ENCODE data around the gene APH1B.
"Not testable (repeated sequence)": the region's sequence is repeated elsewhere in the genome, so short reads cannot be mapped to it uniquely, and the experiment has no call there.

APH1B gene

DNA sequence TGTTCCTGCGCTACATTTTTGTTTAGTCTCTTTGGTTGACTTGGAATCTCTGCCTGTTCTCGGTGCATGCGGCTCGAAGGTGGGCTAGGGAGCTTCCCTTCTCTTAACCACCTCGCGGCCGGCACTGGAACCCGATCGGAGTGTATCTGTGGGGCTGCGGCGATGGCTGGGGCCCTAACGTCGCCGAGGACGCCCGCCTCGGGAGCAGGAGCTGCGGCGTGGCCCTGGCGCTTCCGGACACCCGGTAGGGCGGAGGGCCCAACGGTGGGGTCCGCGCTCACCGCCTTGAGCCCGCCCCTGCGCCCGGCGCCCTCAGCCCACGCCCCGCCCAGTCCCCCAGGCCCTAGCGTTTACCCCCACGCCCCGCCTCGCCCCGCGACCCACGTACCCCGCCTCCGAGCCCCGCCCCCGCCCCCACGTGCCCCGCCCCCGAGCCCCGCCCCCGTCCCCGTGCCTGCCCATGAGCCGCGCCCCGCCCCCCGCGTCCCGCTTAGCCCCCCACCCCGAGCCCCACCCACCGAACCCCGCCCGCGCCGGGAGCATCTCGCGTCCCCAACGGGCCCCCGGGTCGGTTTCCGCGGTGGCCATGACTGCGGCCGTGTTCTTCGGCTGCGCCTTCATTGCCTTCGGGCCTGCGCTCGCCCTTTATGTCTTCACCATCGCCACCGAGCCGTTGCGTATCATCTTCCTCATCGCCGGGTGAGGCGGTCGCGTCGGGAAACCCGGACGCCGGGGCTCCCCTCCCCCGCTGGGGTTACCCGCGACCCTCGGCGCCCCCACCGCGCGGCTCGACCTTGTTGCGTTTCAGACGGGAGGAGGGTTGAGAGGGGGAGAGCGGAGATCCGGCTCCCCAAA lies at the start of gene APH1B:
Gene APH1B, plus strand, starts transcription at position 568 of the 855 bp plus-strand sequence. Its CDS starts 19 bp downstream, at position 587.
- DNase-seq (ENCODE audit: low read depth): peak; percentile 53

DNA sequence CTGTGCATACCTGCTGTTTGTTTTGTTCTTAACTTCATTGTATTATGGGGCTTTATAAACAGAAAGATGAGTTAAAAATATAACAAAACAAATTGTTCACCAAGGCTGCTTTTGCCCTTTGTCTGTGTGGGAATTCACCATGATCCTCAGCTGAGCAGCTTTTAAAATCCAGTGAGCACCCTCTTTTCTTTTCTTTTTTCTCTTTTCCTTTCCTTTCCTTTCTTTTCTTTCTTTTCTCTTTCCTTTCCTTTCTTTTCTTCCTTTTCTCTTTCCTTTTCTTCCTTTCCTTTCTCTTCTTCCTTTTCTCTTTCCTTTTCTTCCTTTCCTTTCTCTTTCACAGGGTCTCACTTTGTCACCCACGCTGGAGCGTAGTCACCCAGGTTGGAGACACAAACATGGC lies 49.7 kb upstream of the APH1B start:
- no peak for DNase-seq (ENCODE audit: low read depth)

DNA sequence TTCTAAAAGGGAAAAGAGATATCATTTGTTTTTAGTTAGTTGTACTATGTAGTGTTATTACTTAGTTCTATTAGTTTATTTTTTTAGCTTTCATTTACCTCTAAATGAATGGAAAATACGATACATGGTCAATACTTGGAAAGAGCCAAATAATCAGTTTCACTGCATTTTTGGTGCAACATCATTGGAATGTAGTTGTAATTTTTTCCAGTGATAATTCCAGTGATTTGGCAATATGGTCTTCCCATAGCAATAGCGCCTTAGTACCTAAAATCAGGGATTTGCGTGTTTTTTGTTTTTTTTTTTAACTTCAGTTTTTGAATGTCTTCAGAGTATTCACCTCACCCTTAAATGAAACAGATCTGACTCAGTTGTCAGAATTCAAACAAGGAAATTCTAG lies 46.2 kb upstream of the APH1B start:
- no peak for DNase-seq (ENCODE audit: low read depth)

DNA sequence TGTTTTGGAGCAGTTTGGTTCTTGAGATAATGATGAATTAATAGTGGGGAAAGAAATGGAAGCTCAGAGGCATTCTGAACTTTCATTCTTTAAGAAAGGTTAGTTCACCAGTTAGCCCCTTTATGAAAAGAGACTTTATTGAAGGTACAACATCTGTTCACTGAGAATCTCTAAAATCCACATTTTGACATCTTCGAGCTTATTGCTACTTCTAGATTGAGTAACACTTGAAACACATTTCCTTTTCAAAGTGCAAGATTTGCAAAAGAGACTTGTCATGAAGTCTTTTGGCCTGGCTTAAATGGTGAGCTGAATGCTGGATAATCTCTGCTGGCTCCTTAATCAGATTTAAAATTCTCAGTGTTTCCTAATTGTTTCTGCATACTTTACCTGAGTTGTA lies 45.7 kb upstream of the APH1B start:
- DNase-seq (ENCODE audit: low read depth): no peak

DNA sequence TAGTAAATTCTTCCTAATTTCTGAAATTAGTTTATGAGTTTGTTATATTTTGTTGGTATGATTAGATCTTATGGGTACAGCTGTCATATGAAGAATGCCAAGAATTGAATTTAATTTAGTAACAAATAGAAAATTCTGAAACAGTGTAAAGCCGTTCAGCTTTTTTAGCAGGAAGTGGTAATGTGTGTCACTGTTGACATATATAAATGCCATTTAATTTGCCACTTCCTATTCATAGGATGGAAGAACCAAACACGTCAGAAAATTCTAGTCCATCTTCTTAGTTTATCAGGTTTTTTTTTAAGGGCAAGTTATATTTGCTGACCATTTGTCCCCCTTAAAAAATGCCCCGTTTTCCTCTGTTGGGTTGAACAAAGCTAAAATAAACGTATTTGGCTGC lies 45.0 kb upstream of the APH1B start:
- DNase-seq (ENCODE audit: low read depth): no peak

DNA sequence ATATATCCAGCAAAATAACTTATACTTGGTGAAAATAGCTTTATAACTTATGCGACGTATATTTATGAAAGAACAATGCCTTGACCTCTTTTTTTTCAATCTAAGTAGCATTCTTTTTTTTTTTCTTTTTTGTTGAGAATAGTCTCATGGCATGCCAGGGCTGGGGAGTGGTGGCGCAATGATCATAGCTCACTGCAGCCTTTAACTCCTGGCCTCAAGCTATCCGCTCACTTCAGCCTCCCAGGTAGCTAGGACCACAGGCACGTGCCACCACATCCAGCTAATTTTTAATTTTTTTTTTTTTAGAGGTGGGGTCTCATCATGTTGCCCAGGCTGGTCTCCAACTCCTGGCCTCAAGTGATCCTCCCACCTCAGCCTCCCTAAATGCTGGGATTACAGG lies 44.5 kb upstream of the APH1B start:
- no peak for DNase-seq (ENCODE audit: low read depth)

DNA sequence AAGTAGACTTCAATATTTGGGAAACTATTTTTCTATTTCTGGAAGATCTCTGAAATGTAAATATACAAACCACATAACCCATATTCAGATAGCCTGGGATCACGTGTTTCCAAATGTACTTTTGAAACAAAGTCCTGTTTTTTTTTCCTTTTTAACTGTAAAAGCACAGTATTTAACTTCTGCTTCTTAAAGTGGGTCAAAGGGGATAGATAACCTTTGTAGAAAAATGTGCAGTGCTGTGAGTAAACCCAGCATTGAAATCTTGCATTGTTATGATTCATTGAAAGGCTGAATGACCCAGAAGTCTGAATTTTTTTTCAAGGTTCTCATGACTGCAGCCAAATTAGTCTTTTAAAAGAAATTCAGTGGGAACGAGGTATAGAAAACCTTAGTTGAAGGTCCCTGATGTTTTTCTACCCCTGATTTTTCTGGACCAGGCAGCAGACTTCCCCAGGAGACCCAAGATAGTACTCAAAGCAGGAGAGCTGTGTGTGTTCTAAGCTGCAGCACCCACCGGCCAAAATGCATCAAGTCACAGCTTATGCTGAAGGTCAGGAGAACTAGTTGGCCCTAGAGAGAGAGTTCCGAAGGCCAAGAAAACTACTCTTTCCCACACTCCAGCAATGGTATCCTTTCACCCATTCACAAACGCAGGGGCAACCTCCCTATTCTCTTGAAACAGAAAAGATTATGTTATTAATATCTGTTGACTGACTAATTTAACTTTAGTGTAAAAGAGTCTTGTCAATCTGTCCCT lies 43.6 kb upstream of the APH1B start:
- DNase-seq (ENCODE audit: low read depth): no peak

DNA sequence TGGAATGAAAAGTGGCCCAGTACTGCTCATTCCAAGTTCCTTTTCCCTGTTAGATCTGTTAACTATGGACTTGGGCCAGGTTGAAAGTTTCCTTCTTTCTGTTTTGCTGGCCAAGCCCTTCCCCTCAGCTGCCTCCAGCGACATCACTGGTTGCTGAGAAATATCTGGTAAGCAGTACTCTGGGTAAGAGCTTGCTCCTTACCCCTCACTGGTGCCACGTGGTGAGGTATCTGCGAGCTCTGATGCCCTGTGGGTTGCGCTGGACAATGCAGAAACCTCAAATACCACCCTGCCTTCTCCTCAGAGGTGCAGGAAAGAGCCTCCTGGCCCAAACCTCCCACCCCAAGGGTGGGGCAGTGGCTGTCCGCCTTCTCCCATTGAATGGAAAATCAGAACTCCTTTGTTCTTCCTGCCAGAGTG lies 42.9 kb upstream of the APH1B start:
- no peak for DNase-seq (ENCODE audit: low read depth)

DNA sequence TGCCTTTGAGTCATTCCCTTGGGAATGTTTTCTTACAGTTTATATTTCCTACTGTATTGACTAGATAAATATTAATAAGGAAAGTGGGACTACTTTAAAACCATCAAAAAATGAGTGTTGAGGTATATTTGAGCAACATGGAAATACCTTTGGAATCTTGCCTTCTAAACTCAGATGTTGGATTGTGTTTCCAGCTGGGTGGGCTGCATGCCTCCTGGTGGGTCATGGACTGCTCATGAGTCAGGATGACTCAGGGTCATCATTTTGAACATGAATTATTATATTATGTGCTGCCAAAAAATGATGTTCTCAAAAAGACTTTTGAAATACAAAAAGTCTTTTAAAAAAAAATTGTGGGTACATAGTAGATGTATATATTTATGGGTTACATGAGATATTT lies 41.1 kb upstream of the APH1B start:
- no peak for DNase-seq (ENCODE audit: low read depth)

DNA sequence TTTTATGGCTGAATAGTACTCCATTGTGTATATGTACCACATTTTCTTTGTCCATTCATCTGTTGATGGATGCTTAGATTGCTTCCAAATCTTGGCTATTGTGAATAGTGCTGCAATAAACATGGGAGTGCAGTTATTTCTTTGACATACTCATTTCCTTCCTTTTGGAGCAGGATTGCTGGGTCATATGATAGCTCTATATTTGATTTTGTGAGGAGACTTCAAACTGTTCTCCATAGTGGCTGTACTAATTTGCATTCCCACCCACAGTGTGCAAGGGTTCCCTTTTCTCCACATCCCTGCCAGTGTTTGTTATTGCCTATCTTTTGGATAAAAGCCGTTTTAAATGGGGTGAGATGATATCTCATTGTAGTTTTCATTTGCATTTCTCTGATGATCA lies 40.3 kb upstream of the APH1B start:
- DNase-seq (ENCODE audit: low read depth): not testable (repeated sequence)

DNA sequence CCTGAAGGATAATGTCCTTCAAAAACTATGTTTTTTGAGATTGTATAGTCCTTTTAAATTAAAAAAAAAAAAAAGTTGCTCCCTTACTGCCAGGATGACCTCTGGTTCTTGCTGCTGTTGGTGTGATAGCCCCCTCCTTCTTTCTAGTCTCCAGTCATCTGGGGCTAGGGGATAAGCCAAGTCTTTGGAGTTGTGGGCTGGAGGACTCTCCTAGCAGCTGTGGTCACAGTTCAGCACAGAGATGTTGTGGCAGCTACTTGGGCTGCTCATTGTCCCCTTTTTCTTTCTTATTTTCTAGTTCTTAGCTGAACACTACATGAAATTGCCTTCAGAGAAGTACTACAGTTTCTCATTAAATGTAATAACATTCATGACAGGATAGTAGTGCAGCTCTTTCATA lies 39.2 kb upstream of the APH1B start:
- DNase-seq (ENCODE audit: low read depth): no peak

DNA sequence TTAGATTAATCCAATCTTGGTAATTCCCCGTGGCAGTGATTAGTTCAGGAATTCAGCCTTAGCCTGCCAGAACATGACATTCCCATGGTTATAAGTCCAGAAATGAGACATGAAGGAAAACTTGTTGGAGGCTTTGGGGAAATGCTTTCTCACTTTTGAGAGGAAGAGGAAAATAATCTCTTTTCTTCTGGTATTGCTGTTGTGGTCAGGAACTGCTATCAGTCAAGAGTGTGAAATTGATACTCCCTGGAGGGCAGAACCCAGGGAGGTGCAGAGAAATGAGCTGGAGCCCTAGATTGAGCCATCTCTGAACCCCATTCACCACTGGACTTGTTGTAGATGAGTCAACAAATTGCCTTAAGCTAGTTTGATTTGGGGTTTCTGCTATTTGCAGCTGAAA lies 38.6 kb upstream of the APH1B start:
- peak; percentile 51 for DNase-seq (ENCODE audit: low read depth)

DNA sequence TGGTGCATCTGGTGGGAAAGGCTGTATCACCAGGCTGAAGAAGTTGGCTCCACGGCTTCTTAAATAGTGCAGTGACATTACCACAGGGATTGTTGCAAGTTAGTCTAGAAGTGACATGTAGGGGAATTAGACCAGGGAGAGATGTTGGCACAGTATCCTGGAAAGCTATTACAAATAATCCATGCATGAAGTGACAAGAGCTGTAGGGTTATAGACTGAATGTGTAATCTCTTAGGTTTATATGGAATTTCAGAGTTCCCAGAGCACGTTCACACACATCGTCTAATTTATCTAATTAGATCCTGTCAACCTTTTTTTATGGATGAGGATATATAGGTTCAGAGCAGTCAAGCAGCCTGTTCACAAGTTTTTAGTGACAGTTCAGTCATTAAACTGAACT lies 37.3 kb upstream of the APH1B start:
- no peak for DNase-seq (ENCODE audit: low read depth)

DNA sequence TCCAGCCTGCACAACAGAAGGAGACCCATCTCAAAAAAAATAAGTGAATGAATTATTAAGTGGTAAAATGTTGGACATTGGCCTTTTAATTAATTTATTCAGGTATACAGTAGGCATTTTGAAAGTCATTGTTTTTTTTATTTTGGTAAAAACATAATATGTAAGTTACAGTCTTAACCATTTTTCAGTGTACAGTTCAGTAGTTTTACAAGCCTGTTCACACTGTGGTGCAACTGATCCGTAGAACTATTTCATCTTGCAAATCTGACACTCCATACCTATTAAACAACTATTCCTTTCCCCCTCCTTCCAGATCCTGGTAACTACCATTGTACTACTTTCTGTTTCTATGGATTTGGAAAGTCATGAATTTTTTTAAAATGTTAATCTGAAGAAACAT lies 36.1 kb upstream of the APH1B start:
- DNase-seq (ENCODE audit: low read depth): no peak

DNA sequence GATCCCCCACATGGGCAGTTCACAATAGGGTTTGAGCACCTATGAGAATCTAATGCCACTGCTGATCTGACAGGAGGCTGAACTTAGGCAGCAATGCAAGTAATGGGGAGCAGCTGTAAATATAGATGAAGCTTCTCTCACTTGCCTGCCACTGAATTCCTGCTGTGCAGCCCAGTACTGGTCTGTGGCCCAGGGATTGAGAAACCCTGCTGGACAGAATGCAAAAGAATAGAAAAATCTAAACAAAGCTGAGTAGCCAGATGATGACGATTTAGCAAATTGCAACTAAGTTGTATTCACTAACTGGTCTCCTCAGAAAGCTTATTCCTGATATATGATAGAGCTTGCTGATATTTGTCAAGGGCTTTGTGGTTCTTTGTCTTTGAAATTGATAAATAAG lies 34.3 kb upstream of the APH1B start:
- peak; percentile 74 for DNase-seq (ENCODE audit: low read depth)

DNA sequence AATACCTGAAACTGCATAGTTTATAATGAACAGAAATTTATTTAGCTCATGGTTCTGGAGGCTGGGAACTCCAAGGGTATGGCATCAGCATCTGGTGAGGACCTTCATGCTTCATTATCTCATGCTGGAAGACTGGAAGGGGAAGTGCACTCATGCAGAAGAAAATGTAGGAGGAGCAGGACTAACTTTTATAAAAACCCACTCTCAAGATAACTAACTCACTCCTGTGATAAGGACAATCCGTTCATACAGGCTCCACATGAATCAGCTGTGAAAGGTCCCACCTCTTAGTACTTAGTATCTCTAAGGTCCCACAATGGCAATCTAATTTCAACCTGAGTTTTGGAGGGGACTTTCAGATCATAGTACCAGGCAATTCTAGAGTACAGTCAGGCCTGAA lies 33.6 kb upstream of the APH1B start:
- DNase-seq (ENCODE audit: low read depth): no peak

DNA sequence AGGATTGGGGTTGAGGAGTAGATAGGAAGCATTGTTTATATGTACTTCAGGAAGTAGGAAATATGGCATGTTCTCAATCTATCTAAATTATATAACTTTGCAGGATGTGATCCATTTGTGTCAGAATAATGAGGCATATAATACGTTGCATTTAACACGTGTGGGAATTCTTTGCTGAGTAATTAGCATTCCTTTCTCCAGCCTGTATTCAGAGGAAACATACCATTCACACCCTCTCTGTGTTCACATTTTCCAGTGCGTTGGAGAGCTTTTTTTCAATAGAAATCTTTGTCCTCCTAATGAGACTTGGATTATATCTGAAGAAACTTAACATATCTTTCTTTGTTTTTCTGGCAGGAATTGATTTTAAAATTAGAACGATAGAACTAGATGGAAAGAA lies 33.0 kb upstream of the APH1B start:
- no peak for DNase-seq (ENCODE audit: low read depth)

DNA sequence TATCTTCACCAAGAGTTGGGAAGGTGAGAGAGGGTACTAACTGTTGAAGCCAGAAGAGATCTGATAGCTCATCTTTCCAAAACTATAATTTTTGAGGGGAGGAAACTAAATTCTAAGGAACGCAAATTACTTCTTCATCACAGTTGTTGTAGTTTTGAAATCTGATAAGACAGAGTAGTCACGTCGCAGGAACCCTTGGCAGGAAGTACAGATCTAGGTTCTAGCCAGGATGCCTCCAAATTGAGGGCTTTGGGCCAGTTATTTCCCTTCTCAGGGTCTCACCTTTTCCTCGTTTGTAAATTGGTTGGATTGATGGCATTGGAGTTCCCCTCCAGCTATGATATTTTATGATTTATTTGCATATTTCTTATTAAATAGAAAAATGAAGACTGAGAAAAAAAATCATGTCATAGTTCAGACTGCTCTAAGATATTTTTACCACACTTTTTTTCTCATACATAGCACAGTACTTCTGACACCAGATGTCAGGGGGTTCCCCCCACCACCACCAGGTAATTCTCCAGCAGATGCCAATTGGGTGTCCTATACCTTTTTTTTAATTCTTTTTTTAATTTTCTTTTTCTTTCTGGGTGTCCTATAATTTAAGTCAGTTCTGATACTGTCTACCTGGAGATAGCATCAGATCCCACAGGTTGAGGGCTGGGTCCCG lies 32.3 kb upstream of the APH1B start:
- no peak for DNase-seq (ENCODE audit: low read depth)

DNA sequence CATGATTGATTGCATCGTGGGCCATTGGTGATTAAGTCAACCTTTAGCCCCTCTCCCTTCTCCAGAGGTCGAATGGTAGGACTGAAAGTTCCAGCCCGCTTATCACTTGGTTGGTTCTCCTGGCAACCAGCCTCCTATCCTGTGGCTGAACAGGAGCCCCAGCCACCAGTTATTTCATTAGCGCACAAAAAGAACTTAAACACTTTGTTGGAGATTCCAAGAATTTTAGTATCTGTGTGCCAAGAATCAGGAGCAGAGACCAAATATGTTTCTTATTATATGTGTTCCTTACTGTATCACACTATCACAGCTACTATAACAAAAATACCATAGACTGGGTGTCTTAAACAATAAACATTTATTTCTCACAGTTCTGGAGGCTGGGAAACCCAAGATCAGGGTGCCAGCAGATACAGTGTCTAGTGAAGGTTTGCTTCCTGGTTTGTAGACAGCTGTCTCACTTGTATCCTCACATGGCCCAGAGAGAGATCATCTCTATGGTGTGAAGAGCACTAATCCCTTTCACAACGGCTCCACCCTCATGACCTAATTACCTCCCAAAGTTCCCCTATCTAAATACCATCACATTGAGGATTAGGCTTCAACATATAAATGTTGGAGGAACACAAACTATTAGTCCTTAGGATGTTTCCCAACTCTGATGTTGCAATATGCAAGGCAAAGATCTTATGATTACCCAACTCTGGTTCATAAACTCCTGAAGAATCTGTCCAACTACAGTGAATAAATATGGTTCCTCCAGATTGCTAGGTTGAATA lies 30.5 kb upstream of the APH1B start:
- peak; percentile 88 for DNase-seq (ENCODE audit: low read depth)

DNA sequence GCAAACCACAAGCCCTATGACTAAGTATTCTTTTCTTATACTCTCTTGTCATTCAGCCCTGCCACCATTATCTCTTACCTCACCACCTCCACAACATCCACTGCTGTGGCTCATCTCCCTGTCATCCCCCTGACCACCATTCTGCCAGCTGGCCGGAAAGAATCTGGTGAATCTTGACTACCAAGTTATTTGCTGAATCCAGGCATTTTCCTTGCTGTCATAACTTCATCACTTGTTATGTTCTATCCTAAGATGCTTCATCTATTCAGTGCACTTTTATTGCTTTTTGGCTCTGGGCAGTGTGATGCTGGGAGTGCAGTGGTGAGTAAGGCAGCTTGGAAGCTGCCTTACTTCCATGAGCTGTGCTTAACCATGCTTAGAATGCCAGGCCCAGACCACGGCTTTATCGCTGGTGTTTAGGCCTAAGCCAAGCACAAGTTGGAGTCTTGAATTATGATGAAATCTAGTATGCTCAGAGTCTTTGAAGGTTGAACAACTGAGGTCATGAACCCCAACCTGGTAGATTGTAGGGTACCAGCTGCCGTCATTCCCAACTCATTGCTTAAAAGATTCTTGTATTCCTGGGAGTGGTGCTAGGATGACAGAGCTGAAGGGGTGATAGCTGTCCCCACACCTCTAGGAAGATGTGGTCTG lies 27.0 kb upstream of the APH1B start:
- peak; percentile 65 for DNase-seq (ENCODE audit: low read depth)

DNA sequence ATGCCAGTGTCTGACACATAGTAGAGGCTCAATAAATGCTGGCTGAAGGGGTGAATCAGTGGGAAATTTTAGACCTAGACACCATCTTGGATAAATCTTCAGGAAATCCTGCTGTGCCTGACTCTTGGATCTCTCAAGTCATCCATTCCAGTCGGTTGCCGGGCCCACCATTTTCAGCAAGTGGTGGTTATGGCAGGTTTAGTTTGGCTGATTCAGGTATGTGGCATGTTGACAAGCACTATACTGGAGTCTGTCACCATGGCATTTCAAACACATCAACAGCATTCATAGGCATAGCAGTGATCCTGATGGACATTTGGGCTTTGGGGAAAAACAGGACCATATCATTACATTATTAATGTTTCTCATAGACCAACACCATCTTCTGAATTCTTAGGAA lies 25.7 kb upstream of the APH1B start:
- DNase-seq (ENCODE audit: low read depth): no peak

DNA sequence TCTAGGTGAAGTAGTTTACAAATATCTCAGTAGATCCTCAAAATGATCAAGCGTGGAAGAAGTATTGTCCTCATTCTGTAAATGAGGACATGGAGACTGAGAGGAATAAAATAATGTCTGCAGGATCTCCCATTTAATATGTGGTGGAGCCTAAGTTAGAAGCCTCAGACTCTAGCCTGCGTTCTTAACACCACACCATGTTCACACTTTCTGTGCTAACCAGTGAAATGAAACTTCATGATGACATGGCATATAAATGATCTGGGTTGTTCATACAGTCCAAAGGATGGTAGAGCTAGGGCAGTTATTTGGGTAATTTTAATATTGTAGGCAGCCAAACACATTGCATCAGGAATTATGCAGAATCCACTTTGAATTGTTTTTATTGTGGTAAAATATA lies 25.1 kb upstream of the APH1B start:
- no peak for DNase-seq (ENCODE audit: low read depth)

Data from fibroblast of the conjunctiva (primary cell).